HG03342 (cell line): ENCODE data around the gene NFS1.
"Not testable (repeated sequence)": the region's sequence is repeated elsewhere in the genome, so short reads cannot be mapped to it uniquely, and the experiment has no call there.

ENCODE experiments used
- ATAC-seq: cut with Tn5 transposase; IDR thresholded peaks from one replicate; pipeline ENCODE4 v1.9.1; 2021; ENCODE audit warnings: mild to moderate bottlenecking, moderate library complexity; ENCODE audit not compliant: unreplicated experiment

The NFS1 gene

GRCh38 chr20:35710039-35710438 lies 10.9 kb upstream of the NFS1 start:
- ATAC-seq, result no peak

- no peak for ATAC-seq
These were observed 10.1 kb upstream of the NFS1 start for GRCh38 chr20:35709259-35709658.

DNA sequence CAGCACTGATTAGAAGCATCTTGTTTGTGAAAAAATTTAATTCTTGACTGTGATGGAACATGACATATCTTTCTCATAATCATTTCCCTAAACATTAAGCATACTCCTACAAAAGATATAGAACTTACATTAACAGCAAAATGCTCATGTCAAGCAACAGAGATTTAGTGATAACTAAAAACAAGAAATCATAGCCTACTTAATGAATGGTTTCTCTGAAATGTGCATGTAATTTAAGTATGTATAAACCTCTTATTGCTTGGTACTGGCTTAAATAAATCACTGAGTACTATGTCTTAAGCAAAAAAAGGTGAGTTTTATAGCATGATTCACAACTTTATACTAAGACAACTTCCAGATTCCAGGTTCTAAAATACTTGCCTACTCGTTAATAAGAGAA lies 9.3 kb upstream of the NFS1 start:
- ATAC-seq, result no peak

DNA sequence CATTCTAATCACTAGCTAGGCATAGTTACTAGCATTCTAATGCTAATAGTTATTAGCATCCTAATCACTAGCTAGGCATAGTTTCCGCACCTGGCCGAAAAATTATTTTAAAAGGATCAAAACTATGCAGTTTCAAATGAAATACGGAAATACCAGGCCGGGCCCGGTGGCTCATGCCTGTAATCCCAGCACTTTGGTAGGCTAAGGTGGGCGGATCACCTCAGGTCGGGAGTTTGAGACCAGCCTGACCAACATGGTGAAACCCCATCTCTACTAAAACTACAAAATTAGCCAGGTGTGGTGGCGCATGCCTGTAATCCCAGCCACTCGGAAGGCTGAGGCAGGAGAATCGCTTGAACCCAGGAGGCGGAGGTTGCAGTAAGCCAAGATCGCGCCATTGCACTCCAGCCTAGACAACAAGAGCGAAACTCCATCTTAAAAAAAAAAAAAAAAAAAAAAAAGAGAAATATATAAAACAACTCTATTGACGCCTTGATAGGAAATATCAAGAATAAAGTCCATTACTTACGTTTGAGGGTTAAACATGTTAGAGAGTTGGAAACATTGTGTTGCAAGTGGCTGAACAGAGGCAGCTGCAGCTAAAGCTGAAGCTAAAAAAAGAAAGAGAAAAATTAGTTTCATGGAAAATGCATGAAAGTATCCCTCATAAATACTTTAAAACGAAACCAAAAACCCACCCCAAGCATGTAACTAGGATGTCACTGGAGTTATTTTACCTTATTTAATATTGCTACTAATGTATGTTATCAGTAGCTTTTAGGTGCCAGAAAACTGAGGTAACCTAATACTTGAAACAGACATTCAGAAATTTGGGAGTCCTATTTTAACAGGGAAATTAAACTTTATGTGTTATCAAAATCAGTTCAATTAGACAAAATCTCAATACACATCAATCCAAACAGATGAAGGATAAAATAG lies 7.7 kb upstream of the NFS1 start:
- ATAC-seq, result not testable (repeated sequence)

DNA sequence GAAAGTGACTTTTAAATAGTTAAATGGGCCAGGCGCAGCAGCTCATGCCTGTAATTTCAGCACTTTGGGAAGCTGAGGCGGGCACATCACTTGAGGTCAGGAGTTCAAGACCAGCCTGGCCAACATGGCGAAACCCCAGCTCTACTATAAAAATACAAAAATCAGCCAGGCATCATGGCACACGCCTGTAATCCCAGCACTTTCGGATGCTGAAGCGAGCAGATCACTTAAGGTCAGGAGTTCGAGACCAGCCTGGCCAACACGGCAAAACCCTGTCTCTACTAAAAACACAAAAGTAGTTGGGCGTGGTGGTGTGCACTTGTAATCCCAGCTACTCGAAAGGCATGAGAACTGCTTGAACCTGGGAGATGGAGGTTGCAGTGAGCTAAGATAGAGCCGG lies 6.7 kb upstream of the NFS1 start:
- not testable (repeated sequence) for ATAC-seq

GRCh38 chr20:35704514-35705261 lies 5.5 kb upstream of the NFS1 start:
- ATAC-seq, result no peak

DNA sequence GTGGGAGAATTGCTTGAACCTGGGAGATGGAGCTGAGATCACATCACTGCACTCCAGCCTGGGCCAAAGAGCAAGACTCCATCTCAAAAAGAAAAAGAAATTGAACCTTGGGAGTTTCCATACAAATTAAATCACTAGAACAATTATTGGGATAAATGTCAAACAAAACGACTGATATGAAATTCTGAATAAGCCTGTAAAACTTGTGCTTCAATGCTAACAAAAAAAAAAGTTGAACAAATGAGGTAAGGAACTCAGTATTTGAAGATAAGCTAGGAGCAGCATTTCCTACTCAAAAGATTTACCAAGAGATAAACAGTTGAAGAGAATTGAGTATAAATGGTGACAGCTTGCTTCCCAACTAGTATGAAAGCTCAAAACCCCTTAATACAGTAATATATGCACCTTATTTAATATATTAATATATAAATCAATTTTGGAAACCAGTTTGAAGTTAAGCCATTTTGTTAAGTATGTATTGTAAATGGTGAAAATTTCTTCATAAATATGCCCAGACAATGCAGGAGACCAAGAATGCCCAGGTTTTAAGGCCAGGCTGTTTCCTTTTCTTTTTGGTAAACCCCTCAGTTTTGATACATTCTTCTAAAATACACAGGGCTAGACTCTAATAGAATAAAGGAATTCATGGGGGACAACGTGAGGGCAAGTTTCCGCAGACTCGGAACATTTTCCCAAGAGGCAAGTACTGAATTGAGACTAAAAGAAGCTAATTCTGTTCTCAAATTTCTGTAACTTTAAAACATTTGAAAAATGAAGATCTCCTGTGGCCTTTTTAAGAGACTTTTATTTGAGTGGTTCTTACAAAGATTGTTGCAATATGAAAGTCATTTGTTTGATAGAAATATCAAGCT lies 3.9 kb upstream of the NFS1 start:
- no peak for ATAC-seq

DNA sequence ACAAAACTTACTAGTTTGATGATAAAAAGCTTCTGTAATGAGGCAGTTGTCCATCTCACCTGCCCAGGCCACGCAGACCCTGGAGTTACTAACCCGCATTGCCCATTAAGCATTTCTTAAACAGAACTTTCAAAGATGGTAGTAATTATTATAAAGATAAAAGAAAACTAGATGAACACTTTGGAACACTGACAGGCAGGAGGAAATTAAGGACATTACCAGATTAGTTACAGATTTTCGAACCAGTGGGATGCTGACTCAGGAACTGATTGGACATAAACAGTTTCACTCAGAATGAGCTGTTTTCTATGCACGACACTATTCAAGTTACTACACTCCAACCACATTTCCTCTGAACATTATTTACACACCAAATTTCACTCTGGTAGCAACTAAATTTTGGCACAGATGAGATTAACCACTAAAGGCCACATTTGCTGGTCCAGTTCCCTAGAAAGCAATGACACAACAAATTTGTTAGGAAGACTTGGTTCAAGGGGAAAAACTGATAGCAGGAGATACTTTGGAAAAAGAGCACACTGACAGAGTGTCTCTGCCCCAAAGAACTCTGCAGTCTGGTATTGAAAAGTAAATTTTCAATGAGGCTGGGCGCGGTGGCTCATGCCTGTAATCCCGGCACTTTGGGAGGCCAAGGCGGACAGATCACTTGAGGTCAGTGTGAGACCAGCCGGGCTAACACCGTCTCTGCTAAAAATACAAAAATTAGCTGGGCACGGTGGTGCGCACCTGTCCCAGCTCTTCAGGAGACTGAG lies 3.1 kb upstream of the NFS1 start:
- ATAC-seq, result no peak

DNA sequence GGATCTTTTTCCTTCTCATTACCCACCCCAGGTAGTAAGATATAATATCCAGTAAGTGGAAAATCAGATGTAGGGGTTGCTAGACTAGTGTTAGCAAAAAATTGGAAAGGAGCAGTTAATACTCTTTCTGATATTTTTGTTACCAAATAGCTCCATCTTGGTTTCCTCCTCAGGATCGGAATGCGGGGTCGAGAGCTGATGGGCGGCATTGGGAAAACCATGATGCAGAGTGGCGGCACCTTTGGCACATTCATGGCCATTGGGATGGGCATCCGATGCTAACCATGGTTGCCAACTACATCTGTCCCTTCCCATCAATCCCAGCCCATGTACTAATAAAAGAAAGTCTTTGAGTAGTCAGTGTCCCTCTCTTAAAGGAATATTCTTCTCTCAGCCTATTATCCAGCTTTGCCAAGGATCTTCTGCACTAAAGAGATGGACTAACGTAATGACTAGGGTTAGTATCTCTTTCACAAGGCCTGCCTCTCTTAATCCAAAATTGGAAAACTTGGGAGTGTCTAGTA lies 1.5 kb upstream of the NFS1 start:
- ATAC-seq, result no peak

- ATAC-seq, result no peak
These were observed 939 bp upstream of the NFS1 start for GRCh38 chr20:35699957-35700624.

- ATAC-seq, result peak; percentile 27
These were observed 640 bp downstream of the NFS1 start for GRCh38 chr20:35698298-35699126.

- ATAC-seq, result no peak
These were observed 1.4 kb downstream of the NFS1 start for GRCh38 chr20:35697696-35698297.

DNA sequence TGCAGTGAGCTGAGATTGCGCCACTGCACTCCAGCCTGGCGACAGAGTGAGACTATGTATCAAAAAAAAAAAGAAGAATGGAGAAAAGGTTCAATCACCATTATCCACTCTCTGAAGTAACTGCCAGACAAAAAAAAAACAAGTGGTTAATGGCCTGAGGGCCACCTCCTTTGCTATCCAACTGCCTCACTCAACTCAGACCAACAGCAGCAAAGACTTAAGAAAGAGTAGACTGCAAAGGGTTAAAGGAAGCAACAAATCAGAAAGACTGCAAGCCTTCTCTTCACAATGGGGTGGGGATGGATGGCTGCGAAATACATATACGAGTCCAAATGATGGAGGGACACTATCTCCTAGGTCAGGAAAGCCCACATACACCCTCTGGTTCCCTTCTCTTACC lies 3.2 kb downstream of the NFS1 start:
- ATAC-seq, result no peak

- ATAC-seq, result no peak
These were observed 3.9 kb downstream of the NFS1 start for GRCh38 chr20:35695245-35695749.

- ATAC-seq, result no peak
These were observed 8.9 kb downstream of the NFS1 start for GRCh38 chr20:35690265-35690664.

GRCh38 chr20:35686872-35687271 lies 12.3 kb downstream of the NFS1 start:
- ATAC-seq, result not testable (repeated sequence)

- not testable (repeated sequence) for ATAC-seq
These were observed 13.8 kb downstream of the NFS1 start for GRCh38 chr20:35685368-35685767.

DNA sequence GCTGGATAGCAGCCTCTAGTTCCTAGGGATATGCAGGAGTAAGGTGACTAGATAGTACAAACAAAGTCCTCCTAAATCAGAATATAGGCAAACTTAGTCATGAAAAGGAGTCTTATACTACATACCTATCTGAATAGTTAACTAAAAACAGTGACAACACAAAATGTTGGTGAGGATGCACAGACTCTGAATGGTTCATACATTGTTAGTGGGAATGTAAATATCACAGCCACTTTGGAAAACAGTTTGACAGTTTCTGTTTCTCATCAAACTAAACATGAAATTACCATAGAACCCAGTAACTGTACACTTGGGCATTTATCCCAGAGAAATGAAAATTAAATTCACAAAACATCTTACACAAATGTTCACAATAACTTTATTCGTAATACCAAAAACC lies 17.2 kb downstream of the NFS1 start:
- ATAC-seq, result no peak
